ENCODE measurements around the gene SPINT2.

Gene SPINT2

GRCh38 chr19:38231918-38232317 lies 32.5 kb upstream of the SPINT2 start (continued):
- TF ChIP-seq ZNF565 (CRISPR knock-in tag; conservative IDR thresholded peaks at IDR 0.05; ENCODE audit: low read depth) (no peak), PPARA (CRISPR knock-in tag; IDR thresholded peaks at IDR 0.05; ENCODE audit: borderline replicate concordance) (no peak), CSDC2 (CRISPR knock-in tag; IDR thresholded peaks at IDR 0.05) (no peak), ZNF8 (CRISPR knock-in tag; IDR thresholded peaks at IDR 0.05) (no peak), SNAI2 (CRISPR knock-in tag; IDR thresholded peaks at IDR 0.05) (no peak), ZFP30 (CRISPR knock-in tag; IDR thresholded peaks at IDR 0.05) (no peak), RARB (CRISPR knock-in tag; IDR thresholded peaks at IDR 0.05) (no peak), ISL1 (CRISPR knock-in tag; IDR thresholded peaks at IDR 0.05) (no peak), CREB5 (CRISPR knock-in tag; IDR thresholded peaks at IDR 0.05; ENCODE audit: low read depth) (no peak), GLIS3 (CRISPR knock-in tag; IDR thresholded peaks at IDR 0.05) (no peak)

- ATAC-seq: peak; percentile 79
Measured at GRCh38 chr19:38233740-38234251, 30.6 kb upstream of the SPINT2 start.

More at GRCh38 chr19:38233740-38234251, 30.6 kb upstream of the SPINT2 start:
- TF ChIP-seq ARNTL (CRISPR knock-in tag; IDR thresholded peaks at IDR 0.05; ENCODE audit: borderline replicate concordance, low read depth) (no peak), ZC3H10 (CRISPR knock-in tag; IDR thresholded peaks at IDR 0.05) (no peak), ZNF8 (CRISPR knock-in tag; IDR thresholded peaks at IDR 0.05) (no peak), ISL1 (CRISPR knock-in tag; IDR thresholded peaks at IDR 0.05) (no peak), ZFP3 (CRISPR knock-in tag; IDR thresholded peaks at IDR 0.05) (no peak), RARB (CRISPR knock-in tag; IDR thresholded peaks at IDR 0.05) (no peak), TSHZ2 (CRISPR knock-in tag; IDR thresholded peaks at IDR 0.05) (no peak), PPARA (CRISPR knock-in tag; IDR thresholded peaks at IDR 0.05; ENCODE audit: borderline replicate concordance) (no peak), TCF4 (CRISPR knock-in tag; IDR thresholded peaks at IDR 0.05; ENCODE audit: borderline replicate concordance) (no peak), ZNF565 (CRISPR knock-in tag; conservative IDR thresholded peaks at IDR 0.05; ENCODE audit: low read depth) (no peak), PATZ1 (CRISPR knock-in tag; IDR thresholded peaks at IDR 0.05; ENCODE audit: borderline replicate concordance) (no peak), ZFP30 (CRISPR knock-in tag; IDR thresholded peaks at IDR 0.05) (no peak), CSDC2 (CRISPR knock-in tag; IDR thresholded peaks at IDR 0.05) (no peak), POU6F1 (CRISPR knock-in tag; IDR thresholded peaks at IDR 0.05; ENCODE audit: borderline replicate concordance, low read depth) (no peak), ESRRG (CRISPR knock-in tag; IDR thresholded peaks at IDR 0.05) (no peak), CSRNP3 (CRISPR knock-in tag; IDR thresholded peaks at IDR 0.05) (no peak)

Data from SK-N-SH treated with all-trans-retinoic acid at 6 μM for 48 hours (cell line).